ENCODE measurements around the gene LAMA2. TPM values are rescaled to one million over a fixed set of nuclear protein-coding genes. Genes with fewer than 3 reads are reported as not detected.

LAMA2 gene
- total RNA-seq, 1 donor from 2014 or later = 1.8 TPM

- Histone ChIP-seq H3K27ac (ENCODE audit: low read depth, low read length) (no peak overlapping the region), H3K4me2 (ENCODE audit: low read length) (no peak overlapping the region), H3K79me2 (ENCODE audit: insufficient read depth, low read length) (no peaks in the 10 kb centered on the region), H4K20me1 (ENCODE audit: insufficient read depth, low read length) (no peaks in the 10 kb centered on the region), H3K9ac (ENCODE audit: low read length) (no peak overlapping the region), H3K36me3 (ENCODE audit: insufficient read depth, low read length) (no peaks in the 10 kb centered on the region), H3K9me3 (ENCODE audit: insufficient read depth, low read depth, low read length) (no peaks in the 10 kb centered on the region), H2AFZ (ENCODE audit: low read depth, low read length) (no peak overlapping the region), H3K4me3 (ENCODE audit: insufficient read depth, low read depth, low read length) (no peak overlapping the region), H3K4me1 (ENCODE audit: insufficient read depth, low read length) (no peaks in the 10 kb centered on the region), H3K27me3 (ENCODE audit: insufficient read depth, low read length) (no peaks in the 10 kb centered on the region)
- no peak for FAIRE-seq
- no peak overlapping the region for H3K27ac Mint-ChIP-seq (ENCODE audit: unreplicated experiment)
- no peak overlapping the region for H3K4me3 Mint-ChIP-seq (ENCODE audit: unreplicated experiment)
- H3K36me3 Mint-ChIP-seq (ENCODE audit: low read depth, unreplicated experiment) = no peaks in the 10 kb centered on the region
- DNase-seq (ENCODE audit: low read depth) = no peak
- TF ChIP-seq CTCF (IDR thresholded peaks at IDR 0.05; ENCODE audit: insufficient read depth, low read depth, low read length) (no peak), EZH2 (IDR thresholded peaks at IDR 0.05; ENCODE audit: insufficient read depth, low read length) (no peak)
- no peaks in the 10 kb centered on the region for H3K4me1 Mint-ChIP-seq (ENCODE audit: low read depth, unreplicated experiment)
- H3K9me3 Mint-ChIP-seq (ENCODE audit: unreplicated experiment) = no peaks in the 10 kb centered on the region
- no peaks in the 10 kb centered on the region for H3K27me3 Mint-ChIP-seq (ENCODE audit: low read depth, unreplicated experiment)
These were observed 401.3 kb downstream of the LAMA2 start for GRCh38 chr6:129284225-129284624.

- no peak overlapping the region for H3K4me2 ChIP-seq (ENCODE audit: low read length)
- H3K4me3 Mint-ChIP-seq (ENCODE audit: unreplicated experiment) = no peak overlapping the region
- H3K36me3 ChIP-seq (ENCODE audit: insufficient read depth, low read length) = no peaks in the 10 kb centered on the region
- no peaks in the 10 kb centered on the region for H3K36me3 Mint-ChIP-seq (ENCODE audit: low read depth, unreplicated experiment)
- no peaks in the 10 kb centered on the region for H3K79me2 ChIP-seq (ENCODE audit: insufficient read depth, low read length)
- H3K4me1 ChIP-seq (ENCODE audit: insufficient read depth, low read length) = no peaks in the 10 kb centered on the region
- no peaks in the 10 kb centered on the region for H3K27me3 Mint-ChIP-seq (ENCODE audit: low read depth, unreplicated experiment)
- FAIRE-seq = no peak
- no peaks in the 10 kb centered on the region for H3K27me3 ChIP-seq (ENCODE audit: insufficient read depth, low read length)
- H3K9me3 Mint-ChIP-seq (ENCODE audit: unreplicated experiment) = no peaks in the 10 kb centered on the region
- no peak overlapping the region for H3K9ac ChIP-seq (ENCODE audit: low read length)
- no peaks in the 10 kb centered on the region for H3K4me1 Mint-ChIP-seq (ENCODE audit: low read depth, unreplicated experiment)
- no peak overlapping the region for H3K27ac Mint-ChIP-seq (ENCODE audit: unreplicated experiment)
- TF ChIP-seq CTCF (IDR thresholded peaks at IDR 0.05; ENCODE audit: insufficient read depth, low read depth, low read length) (no peak), EZH2 (IDR thresholded peaks at IDR 0.05; ENCODE audit: insufficient read depth, low read length) (no peak)
- no peak for DNase-seq (ENCODE audit: low read depth)
- H3K9me3 ChIP-seq (ENCODE audit: insufficient read depth, low read depth, low read length) = no peaks in the 10 kb centered on the region
- H2AFZ ChIP-seq (ENCODE audit: low read depth, low read length) = no peak overlapping the region
- no peak overlapping the region for H3K27ac ChIP-seq (ENCODE audit: low read depth, low read length)
- no peak overlapping the region for H3K4me3 ChIP-seq (ENCODE audit: insufficient read depth, low read depth, low read length)
- no peaks in the 10 kb centered on the region for H4K20me1 ChIP-seq (ENCODE audit: insufficient read depth, low read length)
These were observed 404.6 kb downstream of the LAMA2 start for GRCh38 chr6:129287231-129288177.

GRCh38 chr6:129289442-129289841, 406.5 kb downstream of the LAMA2 start:
- Histone ChIP-seq H3K79me2 (ENCODE audit: insufficient read depth, low read length) (no peaks in the 10 kb centered on the region), H3K4me1 (ENCODE audit: insufficient read depth, low read length) (no peaks in the 10 kb centered on the region), H2AFZ (ENCODE audit: low read depth, low read length) (no peak overlapping the region), H3K4me2 (ENCODE audit: low read length) (no peak overlapping the region), H3K27ac (ENCODE audit: low read depth, low read length) (no peak overlapping the region), H3K36me3 (ENCODE audit: insufficient read depth, low read length) (no peaks in the 10 kb centered on the region), H3K9me3 (ENCODE audit: insufficient read depth, low read depth, low read length) (no peaks in the 10 kb centered on the region), H3K4me3 (ENCODE audit: insufficient read depth, low read depth, low read length) (no peak overlapping the region), H4K20me1 (ENCODE audit: insufficient read depth, low read length) (no peaks in the 10 kb centered on the region), H3K27me3 (ENCODE audit: insufficient read depth, low read length) (no peaks in the 10 kb centered on the region), H3K9ac (ENCODE audit: low read length) (no peak overlapping the region)
- no peaks in the 10 kb centered on the region for H3K36me3 Mint-ChIP-seq (ENCODE audit: low read depth, unreplicated experiment)
- H3K27me3 Mint-ChIP-seq (ENCODE audit: low read depth, unreplicated experiment) = no peaks in the 10 kb centered on the region
- TF ChIP-seq CTCF (IDR thresholded peaks at IDR 0.05; ENCODE audit: insufficient read depth, low read depth, low read length) (no peak), EZH2 (IDR thresholded peaks at IDR 0.05; ENCODE audit: insufficient read depth, low read length) (no peak)
- H3K4me1 Mint-ChIP-seq (ENCODE audit: low read depth, unreplicated experiment) = no peaks in the 10 kb centered on the region
- DNase-seq (ENCODE audit: low read depth) (no peak), FAIRE-seq (no peak)
- no peaks in the 10 kb centered on the region for H3K9me3 Mint-ChIP-seq (ENCODE audit: unreplicated experiment)
- no peak overlapping the region for H3K27ac Mint-ChIP-seq (ENCODE audit: unreplicated experiment)
- no peak overlapping the region for H3K4me3 Mint-ChIP-seq (ENCODE audit: unreplicated experiment)
